ENCODE measurements around the gene GJB6.

Gene GJB6

DNA sequence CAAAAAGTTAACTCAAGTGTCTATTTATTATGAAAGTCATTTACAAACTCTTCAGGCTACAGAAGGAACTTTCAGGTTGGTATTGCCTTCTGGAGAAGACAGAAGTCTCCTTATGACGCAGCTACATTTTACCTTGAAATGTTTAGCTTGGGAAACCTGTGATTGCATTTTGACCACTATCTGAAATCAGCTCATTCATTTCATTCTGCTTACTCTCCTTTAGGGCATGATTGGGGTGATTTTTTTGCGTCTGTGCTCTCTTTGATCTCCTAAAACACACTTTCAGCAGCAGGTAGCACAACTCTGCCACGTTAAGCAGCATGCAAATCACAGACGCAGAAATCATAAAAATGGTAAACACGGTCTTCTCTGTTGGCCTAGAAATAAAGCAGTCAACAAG is 9.6 kb downstream of the GJB6 start:
- DNase-seq: no peak

DNA sequence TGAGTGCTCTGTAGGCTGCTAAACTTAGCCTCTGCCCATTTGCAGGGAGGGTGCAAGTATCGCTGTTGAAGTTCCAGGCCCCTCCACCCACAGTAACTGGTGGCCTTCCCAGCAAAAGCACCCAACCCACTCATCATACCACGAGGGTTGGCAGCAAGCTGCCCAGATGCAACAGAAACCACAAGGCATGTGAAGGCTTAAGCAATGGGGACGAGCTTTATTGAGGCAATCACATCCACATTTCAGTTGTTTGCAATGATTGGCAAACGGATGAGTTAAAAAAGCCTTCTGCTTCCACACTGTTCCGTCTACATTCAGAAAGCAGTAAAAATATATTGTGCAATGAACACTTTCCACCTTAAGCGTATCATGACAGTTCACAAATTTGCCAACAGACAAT is 10.3 kb downstream of the GJB6 start:
- DNase-seq: no peak

DNA sequence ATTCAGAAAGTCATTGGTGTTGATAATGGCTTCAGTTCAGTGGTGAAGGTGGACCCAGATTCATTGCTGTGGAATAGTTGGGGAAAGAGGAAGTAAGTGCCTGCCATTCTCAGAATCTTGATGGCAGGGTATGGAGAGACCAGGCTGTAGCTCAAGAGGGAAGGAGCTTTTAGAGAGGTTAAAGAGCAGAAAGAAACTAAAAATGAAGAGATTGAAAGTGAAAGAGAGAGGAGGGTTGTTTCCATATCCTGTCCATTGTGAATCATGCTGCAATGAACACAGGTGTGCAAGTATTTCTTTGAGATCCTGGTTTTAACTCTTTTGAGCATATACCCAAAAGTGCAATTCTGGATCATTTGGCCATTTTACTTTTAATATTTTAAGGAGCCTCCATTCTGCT is 12.5 kb downstream of the GJB6 start:
- no peak for DNase-seq

DNA sequence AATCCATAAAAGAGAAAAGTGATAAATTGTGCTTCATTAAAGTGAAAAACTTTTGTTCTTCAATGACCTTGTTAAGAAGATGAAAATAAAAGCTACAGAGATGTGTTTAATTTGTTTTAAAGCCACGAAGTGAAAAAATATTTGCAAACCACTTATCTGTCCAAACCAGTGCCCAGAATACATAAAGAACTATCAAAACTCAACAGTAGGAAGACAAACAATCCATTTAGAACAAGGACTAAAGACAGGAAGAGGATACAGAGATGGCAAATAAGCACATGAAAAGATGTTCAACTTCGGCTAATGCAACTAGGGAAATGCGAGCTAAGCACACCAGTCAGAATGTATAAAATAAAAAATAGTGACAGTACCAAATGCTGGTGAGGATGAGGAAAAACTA is 15.0 kb downstream of the GJB6 start:
- DNase-seq: no peak

DNA sequence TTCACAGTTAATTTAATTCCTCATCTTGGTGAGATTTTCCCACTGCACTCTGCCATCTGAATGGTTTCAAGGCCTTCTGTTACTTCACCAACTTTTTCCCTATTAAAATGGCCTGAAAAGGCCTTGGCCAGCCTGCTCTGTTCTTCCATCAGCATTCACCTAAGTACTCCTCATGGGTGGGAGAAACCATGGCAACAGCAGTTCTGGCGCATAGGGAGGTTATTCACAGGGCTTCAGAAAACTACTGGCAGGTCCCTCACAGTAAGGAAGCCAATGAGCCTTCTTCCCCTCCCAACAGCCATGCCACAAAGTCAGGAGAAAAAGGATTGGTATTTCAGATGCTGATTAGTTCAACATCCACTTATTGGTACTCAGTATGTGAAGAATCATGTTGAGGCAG is 22.2 kb downstream of the GJB6 start:
- DNase-seq: no peak

DNA sequence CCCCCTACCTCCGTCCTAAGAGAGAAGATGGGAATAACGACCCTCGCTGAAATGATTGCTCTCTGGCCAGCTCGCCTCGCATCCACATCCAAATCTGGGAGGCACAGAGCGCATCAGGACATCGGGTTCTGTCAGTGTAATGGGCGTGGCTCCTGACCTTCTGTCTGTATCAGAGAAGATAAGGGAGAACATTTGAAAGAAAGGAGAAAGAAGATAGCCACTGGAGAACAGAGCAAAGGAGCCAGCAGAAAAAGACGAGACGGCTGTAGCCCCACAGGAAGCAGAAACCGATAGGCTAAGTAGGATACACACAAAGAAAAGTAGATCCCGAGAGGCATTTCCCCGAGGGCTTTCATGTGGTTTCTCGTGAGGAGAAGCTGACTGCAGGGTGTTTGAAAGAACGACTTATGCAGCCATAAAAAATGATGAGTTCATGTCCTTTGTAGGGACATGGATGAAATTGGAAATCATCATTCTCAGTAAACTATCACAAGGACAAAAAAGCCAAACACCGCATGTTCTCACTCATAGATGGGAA is 25.4 kb downstream of the GJB6 start:
- DNase-seq: no peak

DNA sequence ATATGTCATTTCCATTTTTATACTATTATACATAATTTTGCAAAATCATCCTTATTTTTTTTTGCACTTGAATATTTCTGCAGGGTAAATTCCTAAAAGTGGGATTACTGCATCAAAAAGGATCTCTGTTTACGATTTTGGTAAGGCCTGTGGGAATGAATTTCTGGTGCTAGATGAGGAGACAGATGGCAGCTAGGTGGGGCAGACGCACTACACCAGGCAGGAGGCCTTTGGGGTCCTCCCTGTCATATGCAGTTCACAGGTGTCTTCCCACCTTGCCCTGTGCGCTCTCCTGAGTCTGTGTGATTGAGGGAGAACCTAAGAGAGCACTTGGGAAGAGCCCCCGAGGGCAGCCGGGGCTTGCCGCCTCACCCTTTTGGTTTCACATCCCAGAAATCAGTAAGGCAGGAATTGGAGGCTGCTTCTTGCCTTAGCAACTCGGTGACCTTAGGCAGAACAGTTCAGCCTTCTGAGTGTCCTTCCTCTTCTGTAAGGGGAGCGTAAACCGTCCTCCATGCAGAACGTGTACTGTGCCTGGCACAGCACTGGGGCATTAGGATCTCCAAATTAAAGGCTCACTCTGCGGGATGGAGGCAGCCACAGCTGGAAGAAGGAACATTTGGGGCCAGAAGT is 25.9 kb downstream of the GJB6 start:
- no peak for DNase-seq

DNA sequence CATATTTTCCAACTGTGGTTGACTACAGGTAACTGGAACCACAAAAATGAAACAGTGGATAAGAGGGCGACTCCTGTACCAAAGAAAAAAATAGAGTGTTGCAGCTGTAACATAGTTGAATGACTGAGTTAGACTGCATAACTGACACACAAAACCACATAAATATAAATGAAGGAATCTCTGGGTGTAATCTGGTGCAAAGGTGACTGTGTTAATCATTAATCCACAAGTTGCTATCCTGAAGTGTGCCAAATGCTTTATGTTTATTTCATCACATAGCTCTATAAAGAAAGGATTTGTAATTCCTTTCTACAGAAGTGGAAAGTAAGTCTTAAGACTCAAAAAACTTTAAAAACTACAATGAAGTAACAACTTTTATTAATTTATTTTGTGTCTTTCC is 33.3 kb downstream of the GJB6 start:
- no peak for DNase-seq

DNA sequence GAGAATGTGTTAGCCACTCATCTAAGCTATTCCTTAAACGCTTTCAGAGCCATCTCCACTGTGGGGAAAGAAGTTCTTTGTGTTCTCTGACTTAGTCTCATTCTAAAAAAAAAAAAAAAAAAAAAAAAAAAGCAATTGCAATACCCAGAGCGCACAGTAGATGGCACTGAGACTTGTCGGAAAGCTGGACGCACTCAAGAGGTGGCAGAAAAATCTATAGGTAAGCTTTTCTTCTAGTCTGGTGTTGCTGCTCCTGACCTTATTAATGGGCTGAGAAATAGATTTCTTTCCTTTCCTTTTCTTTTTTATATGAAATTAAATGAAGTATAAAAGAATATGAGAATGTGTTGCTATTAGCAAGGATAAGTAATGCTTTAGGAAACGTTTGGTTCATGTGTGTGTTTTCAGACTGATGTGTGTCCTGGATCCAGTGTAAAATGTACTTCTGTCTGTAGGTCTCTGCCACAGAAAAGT is 34.7 kb downstream of the GJB6 start:
- no peak for DNase-seq

DNA sequence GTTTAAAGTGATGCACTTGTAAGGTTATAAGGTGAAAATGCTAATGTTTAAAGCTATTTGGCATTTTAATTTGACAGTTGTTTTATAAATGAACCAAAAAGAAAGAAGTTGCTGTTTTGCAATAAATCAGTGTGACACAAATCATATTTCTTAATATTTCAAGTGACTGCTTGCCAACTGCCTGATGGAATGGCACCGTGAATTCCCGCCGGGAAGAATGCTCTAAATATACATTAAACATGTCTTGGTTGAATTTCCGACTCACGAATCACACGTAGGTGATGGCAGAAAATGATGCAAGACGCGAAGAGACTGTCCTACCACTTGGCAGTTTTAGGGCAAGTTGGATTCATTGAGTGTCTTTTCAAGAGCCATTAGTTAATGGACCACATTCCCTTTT is 36.3 kb downstream of the GJB6 start:
- DNase-seq: no peak

DNA sequence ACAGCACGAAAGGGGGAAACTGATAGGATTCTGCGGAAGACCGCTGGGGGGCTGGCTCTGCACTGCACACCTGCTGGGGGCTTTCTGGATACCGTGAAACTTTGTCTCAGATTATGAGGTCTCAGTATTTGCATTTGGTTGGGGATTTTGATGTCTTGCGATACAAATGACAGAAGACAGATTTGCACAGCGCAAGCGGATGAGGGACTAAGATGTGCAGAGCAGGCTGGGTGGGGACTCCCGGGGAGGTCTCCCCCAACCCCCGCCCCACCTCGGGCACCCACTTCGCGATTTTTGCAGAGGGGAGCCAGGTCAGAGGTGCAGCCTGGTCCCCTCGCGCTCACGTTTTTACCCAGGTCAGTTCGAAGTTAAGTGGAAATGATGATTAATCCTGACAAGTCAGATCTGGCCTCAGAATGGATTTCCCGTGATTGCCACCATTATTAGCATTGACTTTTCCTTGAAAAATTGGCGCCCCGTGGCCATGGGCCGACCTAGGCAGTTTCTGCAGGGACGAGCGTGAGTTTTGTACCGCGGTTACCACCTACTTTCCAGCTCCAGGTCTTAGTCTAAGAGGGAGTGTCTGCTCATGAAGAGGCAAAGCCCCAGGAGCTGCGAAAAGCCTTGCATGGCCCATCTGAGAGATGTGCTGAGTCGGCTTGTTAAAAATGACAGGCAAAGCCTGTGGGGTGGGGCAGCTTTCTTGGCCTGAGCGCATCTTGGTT is 38.0 kb downstream of the GJB6 start:
- DNase-seq: no peak

DNA sequence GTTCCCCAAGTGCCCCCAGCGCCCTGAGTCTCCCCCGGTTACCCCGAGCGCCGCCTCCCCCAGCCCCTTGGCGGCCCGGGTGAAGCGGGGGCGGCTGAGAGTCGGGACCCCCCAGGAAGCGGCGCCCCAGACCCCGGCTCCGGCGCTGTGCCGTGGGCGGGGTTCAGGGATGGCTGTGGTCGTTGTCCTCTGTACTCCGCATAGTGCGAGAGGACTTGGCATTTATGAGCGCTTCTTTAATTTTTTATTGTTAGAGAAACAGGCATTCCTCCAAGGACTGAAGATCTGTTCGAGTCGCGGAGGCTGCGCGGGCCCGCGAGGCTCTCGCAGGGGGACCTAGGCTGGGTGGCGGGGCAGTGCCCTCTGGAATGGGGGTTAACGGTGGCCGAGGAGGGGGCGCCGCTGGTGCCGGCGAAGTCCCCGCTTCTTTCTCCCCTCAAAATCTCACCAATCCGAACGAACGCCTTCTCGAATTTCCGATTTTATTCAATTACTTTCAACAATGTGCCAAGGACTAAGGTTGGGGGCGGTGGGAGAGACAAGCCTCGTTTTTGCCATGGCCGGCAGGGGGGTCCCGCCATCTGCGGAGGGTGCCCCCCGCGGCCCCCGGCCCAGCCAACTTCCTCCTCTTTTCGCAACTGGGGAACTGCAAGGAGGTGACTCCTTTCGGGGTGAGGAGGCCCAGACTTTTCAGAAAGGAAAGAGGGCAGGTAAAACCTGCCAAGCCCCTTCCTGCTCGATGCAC is 38.8 kb downstream of the GJB6 start:
- no peak for DNase-seq

DNA sequence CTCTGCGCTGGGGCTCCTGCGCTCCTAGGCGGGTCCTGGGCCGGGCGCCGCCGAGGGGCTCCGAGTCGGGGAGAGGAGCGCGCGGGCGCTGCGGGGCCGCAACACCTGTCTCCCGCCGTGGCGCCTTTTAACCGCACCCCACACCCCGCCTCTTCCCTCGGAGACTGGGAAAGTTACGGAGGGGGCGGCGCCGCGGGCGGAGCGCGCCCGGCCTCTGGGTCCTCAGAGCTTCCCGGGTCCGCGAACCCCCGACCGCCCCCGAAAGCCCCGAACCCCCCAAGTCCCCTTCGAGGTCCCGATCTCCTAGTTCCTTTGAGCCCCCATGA is 39.3 kb downstream of the GJB6 start, which contains the start of gene GJB2:
TSS of gene GJB2 (minus strand) at position 103 of the 326 bp plus-strand sequence. CDS start 3,357 bp downstream, outside the sequence.
- DNase-seq: no peak

DNA sequence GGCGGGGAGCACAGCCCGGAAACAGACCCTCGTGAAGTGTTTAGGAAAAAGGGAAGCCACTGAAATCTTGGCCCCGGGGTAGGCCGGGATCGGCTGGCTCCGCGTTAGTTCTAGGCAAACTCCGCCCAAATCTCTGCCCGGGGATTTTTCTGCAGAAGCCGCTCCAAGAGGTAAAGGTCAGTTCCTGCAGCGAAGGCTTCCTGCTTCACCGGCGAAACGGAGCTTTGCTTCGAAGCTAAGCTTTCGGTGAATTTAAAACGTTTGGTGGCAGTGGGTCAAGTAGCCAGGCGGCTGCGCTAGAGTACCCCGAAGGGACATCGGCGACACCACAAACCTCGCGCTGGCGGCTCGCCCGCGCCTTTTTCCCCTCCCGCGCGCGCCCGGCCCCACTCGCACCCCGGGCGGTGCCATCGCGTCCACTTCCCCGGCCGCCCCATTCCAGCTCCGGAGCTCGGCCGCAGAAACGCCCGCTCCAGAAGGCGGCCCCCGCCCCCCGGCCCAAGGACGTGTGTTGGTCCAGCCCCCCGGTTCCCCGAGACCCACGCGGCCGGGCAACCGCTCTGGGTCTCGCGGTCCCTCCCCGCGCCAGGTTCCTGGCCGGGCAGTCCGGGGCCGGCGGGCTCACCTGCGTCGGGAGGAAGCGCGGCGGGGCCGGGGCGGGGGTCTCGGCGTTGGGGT is 39.8 kb downstream of the GJB6 start:
- DNase-seq: no peak

DNA sequence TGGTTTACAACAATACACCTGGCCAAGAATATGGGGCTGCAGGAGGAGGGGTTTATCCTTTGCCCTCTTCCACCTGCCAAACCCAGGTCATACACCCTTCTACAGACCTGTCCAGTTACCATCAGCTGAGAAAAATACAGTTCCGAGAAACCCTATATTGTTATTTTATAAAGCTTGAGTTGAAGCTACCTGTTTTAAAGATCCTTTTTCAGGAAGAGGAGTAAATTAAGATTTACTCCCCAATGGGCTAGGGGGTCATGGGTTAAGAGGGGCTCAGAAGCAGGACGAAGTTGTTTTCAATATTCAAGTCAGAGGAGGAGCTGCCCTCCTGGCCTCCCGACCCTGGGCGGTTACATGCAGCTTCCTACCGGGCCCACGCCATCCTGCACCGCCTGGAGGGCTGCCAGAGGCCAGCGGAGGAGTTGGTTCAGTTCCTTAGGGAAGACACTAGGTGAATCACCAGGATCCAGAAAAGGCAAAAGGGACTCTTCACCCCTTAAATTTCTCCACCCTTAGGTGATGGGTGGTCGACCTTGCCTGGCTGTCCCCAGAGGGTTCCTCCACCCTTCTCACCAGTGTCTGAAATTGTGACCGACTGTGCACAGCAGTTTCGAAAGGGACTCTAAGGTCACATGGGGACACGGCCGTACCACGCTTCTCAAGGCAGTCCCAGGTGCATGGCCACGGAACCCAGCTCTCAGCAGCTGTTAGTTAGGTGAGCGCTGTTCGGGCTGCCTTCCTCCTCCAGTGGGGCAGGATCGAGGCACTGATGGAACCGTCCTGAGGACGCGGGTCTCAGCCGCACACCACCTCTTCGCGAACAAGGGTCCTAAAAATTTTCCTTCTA is 40.6 kb downstream of the GJB6 start:
- no peak for DNase-seq

DNA sequence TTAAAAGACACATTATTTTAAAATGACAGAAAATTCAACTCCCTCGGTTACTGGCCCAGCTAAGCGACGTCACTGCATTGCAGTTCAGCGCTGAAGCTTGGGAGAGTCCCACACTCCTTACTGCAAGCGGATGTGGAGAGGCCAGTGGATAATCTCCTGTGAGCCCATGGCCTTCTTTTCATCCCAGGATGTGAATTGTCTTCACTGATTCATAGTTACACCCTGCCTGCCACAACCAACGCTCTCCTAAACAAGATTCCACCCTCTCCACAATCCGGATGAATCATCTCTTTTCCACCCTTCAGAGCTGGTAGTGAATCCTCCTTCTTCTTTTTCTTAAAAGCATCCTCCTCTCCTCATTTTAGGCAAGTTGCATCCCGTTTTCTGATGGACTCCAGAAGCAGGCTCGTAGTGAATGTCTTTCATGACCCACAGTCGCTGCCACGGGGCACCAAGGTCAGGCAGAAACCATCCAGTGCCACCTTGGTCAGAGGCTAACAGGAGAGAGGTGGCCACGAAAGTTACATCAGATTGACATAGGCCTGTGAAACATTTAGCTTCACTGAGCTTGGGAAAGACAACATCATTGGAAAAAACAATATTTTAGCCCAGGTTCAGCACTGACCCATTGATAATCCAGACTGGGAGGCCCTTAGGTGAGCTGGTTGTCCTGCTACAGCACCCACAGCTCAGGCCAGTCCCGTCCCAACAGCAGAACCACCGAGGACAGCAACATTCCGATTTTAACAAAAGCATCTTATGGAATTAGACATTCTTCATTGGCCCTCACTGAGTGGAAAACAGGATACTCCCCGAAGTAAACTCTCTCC is 41.4 kb downstream of the GJB6 start:
- no peak for DNase-seq

DNA sequence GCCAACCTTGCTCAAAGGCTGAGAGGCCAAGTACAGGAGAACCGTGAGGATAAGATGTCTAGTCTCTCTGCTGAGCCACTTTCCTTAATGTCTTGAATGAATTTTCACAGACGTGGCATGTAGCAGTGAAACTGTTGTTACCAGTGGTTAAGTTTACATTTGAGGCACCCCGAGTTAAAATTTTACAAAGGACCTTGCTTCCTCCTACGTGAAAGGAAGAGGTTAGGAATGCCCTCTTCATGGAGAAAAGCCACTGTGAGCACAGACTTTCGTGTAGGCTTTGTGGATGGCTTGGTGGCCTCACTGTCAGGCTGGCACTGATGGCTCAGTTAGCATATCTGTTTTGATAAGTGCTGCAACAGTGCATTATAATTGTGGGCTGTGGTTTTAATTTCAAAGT is 42.0 kb downstream of the GJB6 start:
- no peak for DNase-seq

DNA sequence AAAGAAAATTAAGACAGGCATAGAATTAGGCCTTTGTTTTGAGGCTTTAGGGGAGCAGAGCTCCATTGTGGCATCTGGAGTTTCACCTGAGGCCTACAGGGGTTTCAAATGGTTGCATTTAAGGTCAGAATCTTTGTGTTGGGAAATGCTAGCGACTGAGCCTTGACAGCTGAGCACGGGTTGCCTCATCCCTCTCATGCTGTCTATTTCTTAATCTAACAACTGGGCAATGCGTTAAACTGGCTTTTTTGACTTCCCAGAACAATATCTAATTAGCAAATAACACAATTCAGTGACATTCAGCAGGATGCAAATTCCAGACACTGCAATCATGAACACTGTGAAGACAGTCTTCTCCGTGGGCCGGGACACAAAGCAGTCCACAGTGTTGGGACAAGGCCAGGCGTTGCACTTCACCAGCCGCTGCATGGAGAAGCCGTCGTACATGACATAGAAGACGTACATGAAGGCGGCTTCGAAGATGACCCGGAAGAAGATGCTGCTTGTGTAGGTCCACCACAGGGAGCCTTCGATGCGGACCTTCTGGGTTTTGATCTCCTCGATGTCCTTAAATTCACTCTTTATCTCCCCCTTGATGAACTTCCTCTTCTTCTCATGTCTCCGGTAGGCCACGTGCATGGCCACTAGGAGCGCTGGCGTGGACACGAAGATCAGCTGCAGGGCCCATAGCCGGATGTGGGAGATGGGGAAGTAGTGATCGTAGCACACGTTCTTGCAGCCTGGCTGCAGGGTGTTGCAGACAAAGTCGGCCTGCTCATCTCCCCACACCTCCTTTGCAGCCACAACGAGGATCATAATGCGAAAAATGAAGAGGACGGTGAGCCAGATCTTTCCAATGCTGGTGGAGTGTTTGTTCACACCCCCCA is 43.2 kb downstream of the GJB6 start:
- no peak for DNase-seq

DNA sequence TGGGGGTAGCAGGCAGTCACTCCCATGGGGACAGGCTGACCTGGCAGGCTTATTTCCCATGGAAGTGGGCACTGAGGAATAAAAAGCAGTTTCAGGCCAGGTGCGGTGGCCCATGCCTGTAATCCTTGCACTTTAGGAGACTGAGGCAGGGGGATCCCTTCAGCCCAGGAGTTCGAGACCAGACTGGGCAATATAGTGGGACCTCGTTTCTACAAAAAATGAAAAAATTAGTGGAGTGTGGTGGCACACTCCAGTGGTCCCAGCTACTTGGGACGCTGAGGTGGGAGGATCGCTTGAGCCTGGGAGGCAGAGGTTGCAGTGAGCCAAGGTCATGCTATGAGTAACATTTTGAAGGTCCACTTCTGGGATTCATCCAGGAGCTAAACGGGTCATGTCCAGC is 45.3 kb downstream of the GJB6 start:
- no peak for DNase-seq

DNA sequence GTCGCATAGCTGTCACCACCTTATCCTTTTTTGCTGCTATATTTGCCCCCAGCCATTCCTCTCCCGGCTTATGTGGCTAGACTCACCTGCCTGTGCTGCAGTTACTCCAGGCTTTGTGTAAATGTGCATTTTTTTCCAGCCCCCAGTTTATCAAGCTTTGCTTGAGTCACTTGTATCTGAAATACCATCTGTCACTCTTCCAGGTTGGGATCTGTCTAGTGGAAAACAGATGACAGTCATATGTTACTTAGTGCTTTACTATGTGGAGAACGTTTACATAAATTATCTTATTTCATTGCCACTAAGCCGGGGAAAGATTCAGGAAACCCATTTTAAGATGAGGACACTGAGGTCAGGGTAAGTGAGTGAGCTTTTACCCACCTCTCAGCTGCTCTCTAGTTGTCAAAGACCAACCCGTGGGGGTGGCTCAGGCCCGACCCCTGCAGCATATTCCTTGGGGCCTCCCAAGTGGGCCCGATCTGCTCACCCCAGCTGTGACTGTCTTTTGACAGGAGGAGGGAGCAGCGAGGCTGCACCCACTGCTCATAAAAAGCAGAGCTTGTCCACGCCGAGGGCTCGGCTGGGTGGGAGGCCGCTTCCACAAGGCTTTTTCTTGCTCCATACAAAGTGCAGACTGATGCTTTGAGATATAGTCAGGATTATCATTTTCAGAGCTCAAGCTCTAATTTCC is 46.6 kb downstream of the GJB6 start:
- no peak for DNase-seq
